Liver (tissue), 9 donors: ENCODE results near the gene UQCR10. TPM values are rescaled to one million over a fixed set of nuclear protein-coding genes. Genes with fewer than 3 reads are reported as not detected.
"Not testable (repeated sequence)": the region's sequence is repeated elsewhere in the genome, so short reads cannot be mapped to it uniquely, and the experiment has no call there.

Experiments used
- DNase-seq: peaks from one replicate; pipeline ENCODE4 v3.0.0-alpha.2; 2017; ENCODE audit warnings: low spot score
- H3K27ac ChIP-seq, 2 donors: one replicate each; pipeline ENCODE4 v1.7.0; 2013; ENCODE audit warnings: inconsistent platforms in 2 of 2, low read length in 2 of 2, control low read depth in 1 of 2, low read depth in 1 of 2, mild to moderate bottlenecking in 1 of 2
- H3K27me3 ChIP-seq, 4 donors: one replicate each; pipeline versions ENCODE4 v1.6.1 to v1.7.0; 2013; ENCODE audit warnings: low read length in 3 of 4, inconsistent platforms in 1 of 4, mild to moderate bottlenecking in 1 of 4, moderate library complexity in 1 of 4; ENCODE audit not compliant: control insufficient read depth in 4 of 4, insufficient read depth in 4 of 4
- H3K36me3 ChIP-seq, 4 donors: one replicate each; pipeline versions ENCODE4 v1.6.1 to v1.7.0; 2013; ENCODE audit warnings: low read length in 3 of 4, mild to moderate bottlenecking in 3 of 4, low read depth in 1 of 4, moderate library complexity in 1 of 4; ENCODE audit not compliant: control insufficient read depth in 4 of 4, insufficient read depth in 3 of 4
- H3K4me1 ChIP-seq, 4 donors: one replicate each; pipeline versions ENCODE4 v1.6.1 to v1.7.0; 2013; ENCODE audit warnings: low read length in 3 of 4, mild to moderate bottlenecking in 3 of 4, moderate library complexity in 1 of 4; ENCODE audit not compliant: control insufficient read depth in 4 of 4, insufficient read depth in 4 of 4
- H3K4me3 ChIP-seq, 3 donors: one replicate each; pipeline versions ENCODE4 v1.6.1 to v1.7.0; 2013; ENCODE audit warnings: low read length in 3 of 3, control low read depth in 1 of 3, low read depth in 1 of 3, mild to moderate bottlenecking in 1 of 3
- H3K9ac ChIP-seq, 2 donors: one replicate each; pipeline ENCODE4 v1.7.0; 2013; ENCODE audit warnings: low read length in 2 of 2, mild to moderate bottlenecking in 2 of 2, moderate library complexity in 2 of 2, control low read depth in 1 of 2, low read depth in 1 of 2
- H3K9me3 ChIP-seq, 4 donors: one replicate each; pipeline versions ENCODE4 v1.6.1 to v1.7.0; 2013; ENCODE audit warnings: low read length in 3 of 4; ENCODE audit not compliant: control insufficient read depth in 4 of 4
- EGR1 ChIP-seq, 2 donors: IDR thresholded peaks; 2 replicates each; pipeline ENCODE4 v1.6.1; 2016 to 2018; ENCODE audit warnings: antibody characterized with exemption in 2 of 2, low read depth in 2 of 2
- FOXA2 ChIP-seq: IDR thresholded peaks from 2 replicates; pipeline ENCODE4 v1.6.1; 2016; ENCODE audit warnings: antibody characterized with exemption
- GABPA ChIP-seq, 2 donors: IDR thresholded peaks in 1 of 2; conservative IDR thresholded peaks in 1 of 2; 2 replicates each; pipeline ENCODE4 v1.6.1; 2016; ENCODE audit warnings: antibody characterized with exemption in 2 of 2, mild to moderate bottlenecking in 1 of 2, moderate library complexity in 1 of 2
- HNF4A ChIP-seq, 2 donors: conservative IDR thresholded peaks; 2 replicates each; pipeline ENCODE4 v1.6.1; 2016; ENCODE audit warnings: antibody characterized with exemption in 2 of 2, mild to moderate bottlenecking in 2 of 2
- HNF4G ChIP-seq: IDR thresholded peaks from 2 replicates; pipeline ENCODE4 v1.6.1; 2016; ENCODE audit warnings: antibody characterized with exemption
- JUND ChIP-seq, 2 donors: IDR thresholded peaks; 2 replicates each; pipeline ENCODE4 v1.6.1; 2016; ENCODE audit warnings: antibody characterized with exemption in 2 of 2
- NR2F2 ChIP-seq: IDR thresholded peaks from 2 replicates; pipeline ENCODE4 v1.6.1; 2016; ENCODE audit warnings: antibody characterized with exemption
- RXRA ChIP-seq, 2 donors: IDR thresholded peaks; 2 replicates each; pipeline ENCODE4 v1.6.1; 2017 to 2018; ENCODE audit warnings: antibody characterized with exemption in 2 of 2, mild to moderate bottlenecking in 1 of 2
- SP1 ChIP-seq: IDR thresholded peaks from 2 replicates; pipeline ENCODE4 v1.6.1; 2018; ENCODE audit warnings: antibody characterized with exemption, mild to moderate bottlenecking
- TAF1 ChIP-seq: conservative IDR thresholded peaks from 2 replicates; pipeline ENCODE4 v1.6.1; 2016; ENCODE audit warnings: antibody characterized with exemption, mild to moderate bottlenecking
- WGBS: extraction: QIAGEN DNeasy Blood & Tissue Kit; methylation state at CpG from one replicate; pipeline ENCODE4 v1.1.7; 2013; 5-methylcytosine and 5-hydroxymethylcytosine counted together
- polyA plus RNA-seq, 2 donors: library from polyadenylated mRNA; stranded (reverse) in 1 of 2; unstranded in 1 of 2; fragments of 200-250 nt in 1 of 2; fragments of >200 nt in 1 of 2; fragmentation: Nextera tagmentation in 1 of 2; extraction: Ambion mirVana in 1 of 2; gene quantifications; one replicate each; pipeline versions ENCODE4 v1.2.1 to v1.2.3, GENCODE V29; 2013 to 2015
- total RNA-seq, 2 donors: library from RNA; depleted of rRNA; stranded (reverse); fragments of >200 nt; gene quantifications; one replicate each; pipeline ENCODE4 v1.2.3, GENCODE V29; 2014
- TF ChIP-seq, protein P1 (sequence below): fragments of 150-350 bp; IDR thresholded peaks from 2 replicates; pipeline ENCODE4 v1.5.1; 2017; ENCODE audit warnings: improper control_type of control experiment, low read depth, low read length; ENCODE audit not compliant: missing input control
- donor health status: healthy.
- donor health status: healthy.
- donor health status: healthy.
- donor health status: healthy.
- donor health status: healthy.

UQCR10 gene
- total and polyA plus RNA-seq, 4 donors: 40.2 to 243 (median 102) TPM

DNA sequence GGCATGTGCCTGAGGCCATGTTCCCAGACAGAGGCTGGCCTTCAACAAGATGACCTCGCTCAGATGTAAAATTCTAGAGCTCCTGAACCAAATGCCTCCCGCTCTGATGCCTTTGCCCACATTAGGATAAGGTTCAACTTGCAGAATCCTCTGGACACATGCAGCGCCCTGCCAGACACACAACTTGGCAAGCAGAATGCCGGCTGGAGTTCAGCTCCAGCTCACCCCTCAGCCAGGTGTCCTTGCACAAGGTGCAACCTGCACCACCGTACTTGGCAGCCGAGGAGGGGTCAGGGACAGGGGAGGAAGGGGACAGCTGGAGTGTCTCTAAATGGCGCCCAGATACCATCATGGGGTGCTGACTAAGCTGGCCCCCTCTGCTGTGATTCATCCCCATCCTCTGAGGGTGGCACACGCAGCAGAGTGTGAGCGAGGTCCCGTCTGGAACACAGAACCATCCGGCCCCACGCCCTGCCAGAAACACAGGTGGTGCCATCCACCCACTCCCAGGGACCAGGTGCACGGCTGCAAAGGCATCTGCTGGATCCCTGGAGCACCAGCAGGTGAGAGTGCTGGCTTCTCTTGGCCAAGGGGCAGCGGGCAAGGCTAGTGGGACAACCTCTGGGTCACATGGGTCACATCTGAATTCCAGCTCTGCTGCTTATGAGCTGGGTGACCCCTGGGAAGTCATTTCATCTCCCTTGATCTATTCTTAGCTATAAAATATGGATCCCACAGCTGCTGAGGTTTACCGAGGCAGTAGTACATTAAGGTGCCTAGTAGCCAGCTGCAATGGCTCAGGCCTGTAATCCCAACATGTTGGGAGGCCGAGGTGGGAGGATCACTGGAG, 13.1 kb upstream of the UQCR10 start:
- Histone ChIP-seq H3K27me3 (no peaks in the 10 kb centered on the region), H3K9ac (no peak overlapping the region), H3K36me3 (peaks cover 0 to 2% (median 0%) of the 10 kb centered on the region in 4 donors), H3K27ac (no peak overlapping the region), H3K4me3 (no peak overlapping the region), H3K9me3 (no peaks in the 10 kb centered on the region), H3K4me1 (peaks cover 0 to 8% (median 2%) of the 10 kb centered on the region in 4 donors)
- 68% methylated on average over 16 of the region's 16 CpGs for WGBS
- DNase-seq: no peak
- TF ChIP-seq HNF4A (conservative IDR thresholded peaks at IDR 0.05): peak in 1 of 2 donors; percentile 6
- TF ChIP-seq GABPA (IDR thresholded peaks at IDR 0.05 in 1 of 2, conservative IDR thresholded peaks at IDR 0.05 in 1 of 2): no peak
- no peak for TF ChIP-seq SP1
- TF ChIP-seq JUND (IDR thresholded peaks at IDR 0.05): no peak
- TF ChIP-seq NR2F2: no peak
- TF ChIP-seq EGR1 (IDR thresholded peaks at IDR 0.05; ENCODE audit: low read depth in 2 of 2): no peak

DNA sequence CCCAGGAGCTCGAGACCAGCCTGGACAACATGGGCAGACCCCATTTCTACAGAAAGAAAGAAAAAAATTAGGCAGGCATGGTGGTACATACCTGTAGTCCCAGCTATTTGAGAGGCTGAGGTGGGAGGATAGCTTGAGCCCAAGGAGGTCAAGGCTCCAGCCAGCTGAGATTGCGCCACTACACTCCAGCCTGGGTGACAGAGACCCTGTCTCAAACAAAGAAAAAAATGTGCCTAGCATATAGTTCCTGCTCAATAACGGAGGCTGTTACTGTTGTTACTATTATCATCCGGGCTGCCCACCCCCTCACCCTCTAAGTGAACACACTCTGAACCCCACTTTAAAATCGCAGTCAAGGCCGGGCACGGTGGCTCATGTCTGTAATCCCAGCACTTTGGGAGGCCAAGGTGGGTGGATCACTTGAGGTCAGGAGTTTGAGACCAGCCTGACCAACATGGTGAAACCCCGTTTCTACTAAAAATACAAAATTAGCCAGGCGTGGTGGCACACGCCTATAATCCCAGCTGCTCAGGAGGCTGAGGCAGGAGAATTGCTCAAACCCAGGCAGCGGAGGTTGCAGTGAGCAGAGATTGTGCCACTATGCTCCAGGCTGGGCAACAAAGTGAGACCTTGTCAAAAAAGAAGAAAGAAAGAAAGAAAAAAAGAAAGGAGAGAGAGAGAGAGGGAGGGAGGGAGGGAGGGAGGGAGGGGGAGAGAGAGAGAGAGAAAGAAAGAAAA, 12.3 kb upstream of the UQCR10 start:
- DNase-seq, H3K27ac ChIP-seq, H3K4me1 ChIP-seq, H3K9ac ChIP-seq, H3K27me3 ChIP-seq, H3K36me3 ChIP-seq, H3K4me3 ChIP-seq, H3K9me3 ChIP-seq: not testable (repeated sequence)
- 97% methylated on average over 11 of the region's 11 CpGs for WGBS

DNA sequence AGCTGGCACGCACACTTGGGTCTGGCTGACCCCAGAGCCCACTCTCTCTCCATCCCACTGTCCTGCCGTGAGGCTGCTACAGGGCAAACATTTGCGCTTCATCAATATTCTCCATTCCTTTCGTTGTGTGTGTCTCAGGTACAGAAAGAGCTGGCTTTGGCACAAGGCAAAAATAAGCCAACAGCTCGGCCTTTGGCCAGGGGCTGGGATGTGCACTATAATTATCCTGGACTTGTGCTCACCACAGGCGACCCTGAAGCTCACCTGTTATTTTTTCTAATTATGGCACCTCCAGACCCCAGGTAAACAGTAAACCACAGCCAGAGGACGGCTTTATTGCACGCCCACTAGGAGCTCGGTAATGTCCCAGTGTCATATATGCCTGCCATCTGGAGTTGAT, 11.3 kb upstream of the UQCR10 start:
- H3K9me3 ChIP-seq: no peaks in the 10 kb centered on the region
- no peak overlapping the region for H3K27ac ChIP-seq
- no peak for DNase-seq
- H3K4me3 ChIP-seq: no peak overlapping the region
- peaks cover 0 to 3% (median 2%) of the 10 kb centered on the region in 4 donors for H3K4me1 ChIP-seq
- H3K27me3 ChIP-seq: no peaks in the 10 kb centered on the region
- H3K36me3 ChIP-seq: no peaks in the 10 kb centered on the region
- 78% methylated on average over 9 of the region's 9 CpGs for whole genome bisulfite sequencing
- no peak for TF ChIP-seq JUND (IDR thresholded peaks at IDR 0.05)
- TF ChIP-seq SP1: no peak
- no peak overlapping the region for H3K9ac ChIP-seq

DNA sequence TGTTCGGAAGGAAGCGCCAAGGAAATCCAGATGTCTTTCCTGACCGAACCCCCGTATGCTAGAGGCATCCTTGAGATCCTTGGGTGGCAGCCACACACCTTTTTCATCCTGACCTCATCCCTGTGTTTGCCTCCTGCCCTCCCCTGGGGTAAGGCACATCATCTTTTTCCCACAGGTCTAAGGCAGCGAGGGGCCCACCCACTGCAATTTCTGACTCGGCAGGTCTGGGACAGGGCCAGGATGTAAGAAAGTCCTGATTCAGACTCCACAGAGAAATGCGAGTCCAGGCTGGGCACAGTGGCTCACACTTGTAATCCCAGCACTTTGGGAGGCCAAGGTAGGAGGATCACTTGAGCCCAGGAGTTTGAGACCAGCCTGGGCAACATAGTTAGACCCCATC, 10.8 kb upstream of the UQCR10 start:
- Histone ChIP-seq H3K9ac (no peak overlapping the region), H3K27ac (no peak overlapping the region), H3K27me3 (no peaks in the 10 kb centered on the region), H3K4me3 (no peak overlapping the region), H3K36me3 (no peaks in the 10 kb centered on the region), H3K9me3 (no peaks in the 10 kb centered on the region), H3K4me1 (peaks cover 0 to 2% (median under 1%) of the 10 kb centered on the region in 4 donors)
- TF ChIP-seq TAF1: no peak
- TF ChIP-seq SP1: no peak
- TF ChIP-seq JUND (IDR thresholded peaks at IDR 0.05): no peak
- TF ChIP-seq RXRA (IDR thresholded peaks at IDR 0.05): no peak
- TF ChIP-seq HNF4G: no peak
- TF ChIP-seq, protein P1, sequence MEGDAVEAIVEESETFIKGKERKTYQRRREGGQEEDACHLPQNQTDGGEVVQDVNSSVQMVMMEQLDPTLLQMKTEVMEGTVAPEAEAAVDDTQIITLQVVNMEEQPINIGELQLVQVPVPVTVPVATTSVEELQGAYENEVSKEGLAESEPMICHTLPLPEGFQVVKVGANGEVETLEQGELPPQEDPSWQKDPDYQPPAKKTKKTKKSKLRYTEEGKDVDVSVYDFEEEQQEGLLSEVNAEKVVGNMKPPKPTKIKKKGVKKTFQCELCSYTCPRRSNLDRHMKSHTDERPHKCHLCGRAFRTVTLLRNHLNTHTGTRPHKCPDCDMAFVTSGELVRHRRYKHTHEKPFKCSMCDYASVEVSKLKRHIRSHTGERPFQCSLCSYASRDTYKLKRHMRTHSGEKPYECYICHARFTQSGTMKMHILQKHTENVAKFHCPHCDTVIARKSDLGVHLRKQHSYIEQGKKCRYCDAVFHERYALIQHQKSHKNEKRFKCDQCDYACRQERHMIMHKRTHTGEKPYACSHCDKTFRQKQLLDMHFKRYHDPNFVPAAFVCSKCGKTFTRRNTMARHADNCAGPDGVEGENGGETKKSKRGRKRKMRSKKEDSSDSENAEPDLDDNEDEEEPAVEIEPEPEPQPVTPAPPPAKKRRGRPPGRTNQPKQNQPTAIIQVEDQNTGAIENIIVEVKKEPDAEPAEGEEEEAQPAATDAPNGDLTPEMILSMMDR: no peak
- TF ChIP-seq FOXA2: no peak
- 89% methylated on average over 7 of the region's 7 CpGs for WGBS
- DNase-seq: no peak
